ENCODE data around the gene CRHR1.

The CRHR1 gene

DNA sequence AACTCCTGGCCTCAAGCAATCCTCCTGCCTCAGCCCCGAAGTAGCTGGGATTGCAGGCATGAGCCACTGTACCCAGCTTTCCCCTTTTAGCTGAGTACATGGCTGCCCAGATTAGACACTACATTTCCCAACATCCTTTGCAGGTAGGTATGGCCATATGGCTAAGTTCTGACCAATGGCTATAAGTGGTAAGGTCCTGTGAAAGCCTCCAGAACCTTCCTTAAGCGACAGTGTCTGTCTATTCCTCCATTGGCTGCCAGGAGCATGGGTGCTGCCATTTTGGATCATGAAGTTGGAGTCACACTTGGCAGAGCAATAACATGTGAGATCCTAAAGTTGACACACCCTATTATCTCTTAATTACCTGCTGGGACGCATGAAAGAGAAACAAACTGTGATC lies 24.4 kb upstream of the CRHR1 start:
- Histone ChIP-seq H3K36me3 (no peaks in the 10 kb centered on the region), H3K9me3 (no peaks in the 10 kb centered on the region), H3K27me3 (peaks cover 50% of the 10 kb centered on the region), H3K4me3 (ENCODE audit: low read depth in 1 of 2, low read length in 1 of 2) (no peak overlapping the region), H3K4me1 (ENCODE audit: control insufficient read depth in 1 of 2, insufficient read depth in 1 of 2, low read depth in 1 of 2, low read length in 1 of 2) (no peaks in the 10 kb centered on the region), H3K27ac (no peak overlapping the region)
- TF ChIP-seq, protein P1, sequence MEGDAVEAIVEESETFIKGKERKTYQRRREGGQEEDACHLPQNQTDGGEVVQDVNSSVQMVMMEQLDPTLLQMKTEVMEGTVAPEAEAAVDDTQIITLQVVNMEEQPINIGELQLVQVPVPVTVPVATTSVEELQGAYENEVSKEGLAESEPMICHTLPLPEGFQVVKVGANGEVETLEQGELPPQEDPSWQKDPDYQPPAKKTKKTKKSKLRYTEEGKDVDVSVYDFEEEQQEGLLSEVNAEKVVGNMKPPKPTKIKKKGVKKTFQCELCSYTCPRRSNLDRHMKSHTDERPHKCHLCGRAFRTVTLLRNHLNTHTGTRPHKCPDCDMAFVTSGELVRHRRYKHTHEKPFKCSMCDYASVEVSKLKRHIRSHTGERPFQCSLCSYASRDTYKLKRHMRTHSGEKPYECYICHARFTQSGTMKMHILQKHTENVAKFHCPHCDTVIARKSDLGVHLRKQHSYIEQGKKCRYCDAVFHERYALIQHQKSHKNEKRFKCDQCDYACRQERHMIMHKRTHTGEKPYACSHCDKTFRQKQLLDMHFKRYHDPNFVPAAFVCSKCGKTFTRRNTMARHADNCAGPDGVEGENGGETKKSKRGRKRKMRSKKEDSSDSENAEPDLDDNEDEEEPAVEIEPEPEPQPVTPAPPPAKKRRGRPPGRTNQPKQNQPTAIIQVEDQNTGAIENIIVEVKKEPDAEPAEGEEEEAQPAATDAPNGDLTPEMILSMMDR (IDR thresholded peaks at IDR 0.05): no peak

DNA sequence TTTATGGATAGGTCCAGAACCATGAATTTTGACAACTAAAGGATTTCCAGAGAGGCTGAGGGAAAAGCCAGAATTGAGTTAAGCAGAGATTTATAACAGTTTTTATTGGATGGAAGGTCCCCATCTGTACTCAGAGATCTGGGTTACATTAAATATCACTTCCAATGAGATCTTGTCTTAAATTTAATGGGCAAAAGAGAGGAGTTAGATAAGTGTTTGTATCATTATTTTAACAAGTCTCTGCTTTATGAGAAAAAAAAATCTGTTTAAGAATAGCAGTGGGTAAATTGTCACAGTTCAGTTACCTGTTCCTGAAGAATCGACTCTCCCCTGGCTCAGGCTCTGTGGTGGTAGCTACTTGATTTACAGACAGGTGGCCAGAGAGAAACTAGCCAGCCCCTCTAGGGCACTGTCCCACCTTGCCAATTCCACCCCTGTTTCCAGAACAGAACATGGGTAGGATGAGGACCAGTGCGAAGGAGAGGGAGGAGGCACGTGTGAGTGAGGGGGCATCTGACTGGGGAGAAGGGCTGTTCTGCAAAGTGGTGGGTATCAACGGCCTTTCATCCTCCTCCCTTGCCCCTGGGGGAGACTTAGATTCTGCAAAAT lies 22.1 kb upstream of the CRHR1 start:
- Histone ChIP-seq H3K27ac (no peak overlapping the region), H3K36me3 (no peaks in the 10 kb centered on the region), H3K4me1 (ENCODE audit: control insufficient read depth in 1 of 2, insufficient read depth in 1 of 2, low read depth in 1 of 2, low read length in 1 of 2) (no peaks in the 10 kb centered on the region), H3K4me3 (ENCODE audit: low read depth in 1 of 2, low read length in 1 of 2) (no peak overlapping the region), H3K27me3 (peaks cover 44% of the 10 kb centered on the region), H3K9me3 (no peaks in the 10 kb centered on the region)
- TF ChIP-seq, protein P1 (IDR thresholded peaks at IDR 0.05): no peak

DNA sequence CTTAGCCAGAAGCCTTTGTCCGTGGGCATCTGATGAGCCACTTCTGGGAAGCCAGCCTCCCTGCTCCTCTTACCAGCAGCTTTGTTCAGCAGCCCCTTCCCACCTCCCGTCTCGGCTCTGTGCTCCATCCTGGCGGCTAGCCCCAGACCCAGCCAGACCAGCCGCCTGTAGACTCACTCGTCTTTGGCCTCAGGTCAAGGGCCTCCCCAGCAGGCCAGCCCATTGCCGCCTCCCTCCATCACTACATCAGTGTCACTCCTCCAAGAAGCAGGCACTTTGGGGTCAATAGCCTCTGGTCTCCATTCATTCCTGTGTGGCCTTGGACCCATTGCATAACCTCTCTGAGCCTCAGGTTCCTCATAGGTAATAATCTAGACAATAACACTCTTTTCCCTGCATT lies 20.9 kb upstream of the CRHR1 start:
- Histone ChIP-seq H3K4me1 (ENCODE audit: control insufficient read depth in 1 of 2, insufficient read depth in 1 of 2, low read depth in 1 of 2, low read length in 1 of 2) (no peaks in the 10 kb centered on the region), H3K27ac (no peak overlapping the region), H3K27me3 (peaks cover 51% of the 10 kb centered on the region), H3K36me3 (no peaks in the 10 kb centered on the region), H3K9me3 (no peaks in the 10 kb centered on the region), H3K4me3 (ENCODE audit: low read depth in 1 of 2, low read length in 1 of 2) (no peak overlapping the region)
- TF ChIP-seq, protein P1 (IDR thresholded peaks at IDR 0.05): no peak

DNA sequence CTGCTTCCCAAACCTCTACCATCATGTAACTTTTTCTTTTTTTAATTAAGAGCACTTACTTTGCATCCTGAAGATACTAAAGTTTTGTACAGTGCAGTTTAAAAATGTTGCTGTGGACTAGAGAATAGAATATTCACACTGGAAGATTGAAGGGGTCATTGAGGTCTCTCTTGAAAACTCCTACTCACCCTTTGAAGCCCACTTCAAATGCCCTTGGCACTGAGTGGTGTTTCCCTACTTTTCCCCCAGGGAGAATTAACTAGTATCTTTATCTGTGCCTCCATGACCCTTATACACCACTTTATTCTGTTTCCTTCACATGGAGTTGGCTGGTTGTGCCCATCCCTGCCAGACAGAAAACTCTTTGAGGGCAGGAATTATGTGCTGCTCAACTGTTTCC lies 19.6 kb upstream of the CRHR1 start:
- peaks cover 62% of the 10 kb centered on the region for H3K27me3 ChIP-seq
- H3K4me3 ChIP-seq (ENCODE audit: low read depth in 1 of 2, low read length in 1 of 2): no peak overlapping the region
- H3K9me3 ChIP-seq: no peaks in the 10 kb centered on the region
- H3K4me1 ChIP-seq (ENCODE audit: control insufficient read depth in 1 of 2, insufficient read depth in 1 of 2, low read depth in 1 of 2, low read length in 1 of 2): no peaks in the 10 kb centered on the region
- H3K27ac ChIP-seq: no peak overlapping the region
- TF ChIP-seq, protein P1 (IDR thresholded peaks at IDR 0.05): no peak
- no peaks in the 10 kb centered on the region for H3K36me3 ChIP-seq

DNA sequence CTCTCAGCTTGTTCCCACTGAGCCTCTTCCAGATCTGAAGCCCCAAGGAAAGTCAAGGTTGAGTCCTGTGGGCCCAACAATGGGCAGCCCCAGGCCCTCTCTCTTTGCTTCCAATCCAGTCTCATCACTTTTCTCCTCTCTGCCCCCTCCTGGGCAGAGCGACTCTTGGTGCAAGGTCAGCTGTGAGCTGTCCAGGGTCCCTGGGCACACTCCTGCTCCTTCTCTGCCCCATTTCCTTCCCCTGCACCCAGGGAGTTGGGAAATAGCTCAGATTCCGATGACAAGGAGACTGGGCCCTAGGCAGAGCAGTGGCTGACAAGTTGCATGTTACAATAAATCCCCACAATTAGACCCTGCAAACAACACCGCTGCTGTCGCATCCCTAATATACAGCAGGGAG lies 16.1 kb upstream of the CRHR1 start:
- peaks cover 81% of the 10 kb centered on the region for H3K27me3 ChIP-seq
- TF ChIP-seq, protein P1 (IDR thresholded peaks at IDR 0.05): no peak

More for the DNA sequence above, 16.1 kb upstream of the CRHR1 start:
- Histone ChIP-seq H3K4me3 (ENCODE audit: low read depth in 1 of 2, low read length in 1 of 2) (no peak overlapping the region), H3K27ac (no peak overlapping the region), H3K36me3 (no peaks in the 10 kb centered on the region), H3K9me3 (no peaks in the 10 kb centered on the region), H3K4me1 (ENCODE audit: control insufficient read depth in 1 of 2, insufficient read depth in 1 of 2, low read depth in 1 of 2, low read length in 1 of 2) (no peaks in the 10 kb centered on the region)
